GM18907 (cell line): ENCODE results near the gene STAG3.

Source experiments
- ATAC-seq: cut with Tn5 transposase; IDR thresholded peaks from one replicate; pipeline ENCODE4 v1.9.1; 2021; ENCODE audit warnings: mild to moderate bottlenecking, moderate library complexity; ENCODE audit not compliant: unreplicated experiment

The STAG3 gene

GRCh38 chr7:100154651-100155491 lies 22.8 kb upstream of the STAG3 start:
- no peak for ATAC-seq

GRCh38 chr7:100155553-100156317 lies 22.0 kb upstream of the STAG3 start:
- ATAC-seq = no peak

GRCh38 chr7:100156331-100157068 lies 21.2 kb upstream of the STAG3 start:
- no peak for ATAC-seq

- no peak for ATAC-seq
Observed at GRCh38 chr7:100157069-100157333, 20.7 kb upstream of the STAG3 start.

- ATAC-seq = no peak
Observed at GRCh38 chr7:100157334-100158228, 20.1 kb upstream of the STAG3 start.

GRCh38 chr7:100158229-100159098 lies 19.3 kb upstream of the STAG3 start, which contains the start of gene TRAPPC14:
TSS of gene TRAPPC14 (minus strand) at chr7:100158723. CDS start at chr7:100158499, 224 bp downstream.
- peak; percentile 64 for ATAC-seq

- no peak for ATAC-seq
Observed at GRCh38 chr7:100159099-100159623, 18.6 kb upstream of the STAG3 start.

- no peak for ATAC-seq
Observed at GRCh38 chr7:100160067-100160466, 17.7 kb upstream of the STAG3 start.

GRCh38 chr7:100163006-100163531 lies 14.6 kb upstream of the STAG3 start:
- no peak for ATAC-seq

- ATAC-seq = no peak
Observed at GRCh38 chr7:100163871-100164270, 13.8 kb upstream of the STAG3 start.

- no peak for ATAC-seq
Observed at GRCh38 chr7:100166317-100166940, 11.3 kb upstream of the STAG3 start.

- no peak for ATAC-seq
Observed at GRCh38 chr7:100166970-100167911, 10.5 kb upstream of the STAG3 start.

- no peak for ATAC-seq
Observed at GRCh38 chr7:100167912-100168323, 9.8 kb upstream of the STAG3 start.

- no peak for ATAC-seq
Observed at GRCh38 chr7:100169147-100169850, 8.4 kb upstream of the STAG3 start.

- no peak for ATAC-seq
Observed at GRCh38 chr7:100170101-100170897, 7.4 kb upstream of the STAG3 start.

GRCh38 chr7:100171087-100171681 lies 6.5 kb upstream of the STAG3 start:
- no peak for ATAC-seq
